ENCODE measurements around the gene LAMB2. TPM values are rescaled to one million over a fixed set of nuclear protein-coding genes. Genes with fewer than 3 reads are reported as not detected.

LAMB2 gene
- polyA plus RNA-seq, 1 donor (not counting 4 experiments of a cell fraction or from before 2014, with no cell fraction given), result 108 TPM

DNA sequence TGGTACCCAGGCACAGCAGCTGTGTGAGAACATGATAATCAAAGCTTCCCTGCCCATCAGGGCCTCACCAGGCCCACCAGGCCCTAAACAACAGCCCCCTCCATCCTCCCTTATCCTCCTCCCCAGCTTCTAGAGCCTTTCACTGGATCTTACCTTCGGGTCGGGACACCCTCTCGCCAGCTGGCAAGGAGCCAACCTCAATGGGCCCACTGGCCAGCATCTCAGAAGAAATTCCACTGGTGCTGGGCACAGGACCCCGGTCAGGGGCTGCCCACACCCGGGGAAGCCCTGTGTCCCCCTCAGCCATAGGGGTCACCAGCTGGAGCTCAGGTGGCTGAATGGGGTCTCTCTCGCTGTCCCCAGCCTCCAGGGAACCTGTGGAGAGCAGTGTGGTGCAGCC is 21.5 kb downstream of the LAMB2 start:
- Histone ChIP-seq H3K9ac (ENCODE audit: control insufficient read depth, extremely low read depth, insufficient read depth, low read length) (no peak overlapping the region), H3K27me3 (ENCODE audit: control insufficient read depth, extremely low read depth, insufficient read depth, low read length) (no peaks in the 10 kb centered on the region), H3K4me1 (ENCODE audit: control insufficient read depth, extremely low read depth, insufficient read depth, low read length) (no peaks in the 10 kb centered on the region), H3K27ac (ENCODE audit: control insufficient read depth, insufficient read depth, low read length) (no peak overlapping the region), H3K9me3 (ENCODE audit: control insufficient read depth, low read depth, low read length) (no peaks in the 10 kb centered on the region), H3K79me2 (ENCODE audit: control insufficient read depth, insufficient read depth, low read length) (no peaks in the 10 kb centered on the region), H3K9me1 (ENCODE audit: control insufficient read depth, extremely low read depth, insufficient read depth, low read length) (no peaks in the 10 kb centered on the region), H3K4me3 (ENCODE audit: control insufficient read depth in 2 of 3, extremely low read depth in 1 of 3, insufficient read depth in 2 of 3, low read depth in 1 of 3, low read length in 3 of 3) (no peak overlapping the region), H4K20me1 (ENCODE audit: control insufficient read depth, extremely low read depth, insufficient read depth, low read length) (no peaks in the 10 kb centered on the region), H3K4me2 (ENCODE audit: control insufficient read depth, extremely low read depth, insufficient read depth, low read depth, low read length) (no peak overlapping the region), H2AFZ (ENCODE audit: control insufficient read depth, low read length) (no peak overlapping the region), H3K36me3 (ENCODE audit: control insufficient read depth in 2 of 2, extremely low read depth in 1 of 2, insufficient read depth in 2 of 2, low read length in 2 of 2) (peaks cover 51 to 69% of the 10 kb centered on the region in 2 experiments)
- dilution Hi-C loops (cut with MboI; ENCODE audit: extremely low pct_ligation_motif_present, low sequenced_read_pairs), result no loop called here
- TF ChIP-seq, protein P1, sequence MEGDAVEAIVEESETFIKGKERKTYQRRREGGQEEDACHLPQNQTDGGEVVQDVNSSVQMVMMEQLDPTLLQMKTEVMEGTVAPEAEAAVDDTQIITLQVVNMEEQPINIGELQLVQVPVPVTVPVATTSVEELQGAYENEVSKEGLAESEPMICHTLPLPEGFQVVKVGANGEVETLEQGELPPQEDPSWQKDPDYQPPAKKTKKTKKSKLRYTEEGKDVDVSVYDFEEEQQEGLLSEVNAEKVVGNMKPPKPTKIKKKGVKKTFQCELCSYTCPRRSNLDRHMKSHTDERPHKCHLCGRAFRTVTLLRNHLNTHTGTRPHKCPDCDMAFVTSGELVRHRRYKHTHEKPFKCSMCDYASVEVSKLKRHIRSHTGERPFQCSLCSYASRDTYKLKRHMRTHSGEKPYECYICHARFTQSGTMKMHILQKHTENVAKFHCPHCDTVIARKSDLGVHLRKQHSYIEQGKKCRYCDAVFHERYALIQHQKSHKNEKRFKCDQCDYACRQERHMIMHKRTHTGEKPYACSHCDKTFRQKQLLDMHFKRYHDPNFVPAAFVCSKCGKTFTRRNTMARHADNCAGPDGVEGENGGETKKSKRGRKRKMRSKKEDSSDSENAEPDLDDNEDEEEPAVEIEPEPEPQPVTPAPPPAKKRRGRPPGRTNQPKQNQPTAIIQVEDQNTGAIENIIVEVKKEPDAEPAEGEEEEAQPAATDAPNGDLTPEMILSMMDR (optimal IDR thresholded peaks at IDR 0.05 in 1 of 3, IDR thresholded peaks at IDR 0.05 in 1 of 3, conservative IDR thresholded peaks at IDR 0.05 in 1 of 3; ENCODE audit: extremely low read depth in 1 of 3, insufficient read depth in 2 of 3, low read length in 3 of 3), result no peak
- no peak for TF ChIP-seq EZH2 (IDR thresholded peaks at IDR 0.05; ENCODE audit: low read length)
- FAIRE-seq, result no peak
- DNase-seq (ENCODE audit: low read depth, low spot score), result no peak

GRCh38 chr3:49110780-49111179 is 22.1 kb downstream of the LAMB2 start:
- Histone ChIP-seq H3K36me3 (ENCODE audit: control insufficient read depth in 2 of 2, extremely low read depth in 1 of 2, insufficient read depth in 2 of 2, low read length in 2 of 2) (peaks cover 45 to 63% of the 10 kb centered on the region in 2 experiments), H4K20me1 (ENCODE audit: control insufficient read depth, extremely low read depth, insufficient read depth, low read length) (no peaks in the 10 kb centered on the region), H3K27me3 (ENCODE audit: control insufficient read depth, extremely low read depth, insufficient read depth, low read length) (no peaks in the 10 kb centered on the region), H3K79me2 (ENCODE audit: control insufficient read depth, insufficient read depth, low read length) (no peaks in the 10 kb centered on the region), H3K27ac (ENCODE audit: control insufficient read depth, insufficient read depth, low read length) (no peak overlapping the region), H2AFZ (ENCODE audit: control insufficient read depth, low read length) (no peak overlapping the region), H3K9me3 (ENCODE audit: control insufficient read depth, low read depth, low read length) (no peaks in the 10 kb centered on the region), H3K9ac (ENCODE audit: control insufficient read depth, extremely low read depth, insufficient read depth, low read length) (no peak overlapping the region), H3K4me3 (ENCODE audit: control insufficient read depth in 2 of 3, extremely low read depth in 1 of 3, insufficient read depth in 2 of 3, low read depth in 1 of 3, low read length in 3 of 3) (no peak overlapping the region), H3K4me1 (ENCODE audit: control insufficient read depth, extremely low read depth, insufficient read depth, low read length) (no peaks in the 10 kb centered on the region), H3K4me2 (ENCODE audit: control insufficient read depth, extremely low read depth, insufficient read depth, low read depth, low read length) (no peak overlapping the region), H3K9me1 (ENCODE audit: control insufficient read depth, extremely low read depth, insufficient read depth, low read length) (no peaks in the 10 kb centered on the region)
- FAIRE-seq (no peak), DNase-seq (ENCODE audit: low read depth, low spot score) (no peak)
- TF ChIP-seq, protein P1 (optimal IDR thresholded peaks at IDR 0.05 in 1 of 3, IDR thresholded peaks at IDR 0.05 in 1 of 3, conservative IDR thresholded peaks at IDR 0.05 in 1 of 3; ENCODE audit: extremely low read depth in 1 of 3, insufficient read depth in 2 of 3, low read length in 3 of 3), result no peak
- TF ChIP-seq EZH2 (IDR thresholded peaks at IDR 0.05; ENCODE audit: low read length), result no peak
- dilution Hi-C loops (cut with MboI; ENCODE audit: extremely low pct_ligation_motif_present, low sequenced_read_pairs), result no loop called here

All from keratinocyte (primary cell).